Body of pancreas (tissue), 4 donors: ENCODE results near the gene ZCCHC7.

ENCODE experiments used
- CTCF ChIP-seq, 7 experiments: fragments of 450-650 bp in 4 of 7; fragments of 200-600 bp in 3 of 7; sonication (generic) in 3 of 7; IDR thresholded peaks; one replicate each; pipeline ENCODE4 v1.5.1; 2016 to 2019; ENCODE audit warnings: antibody characterized with exemption in 7 of 7
- POLR2A ChIP-seq, 3 donors: fragments of 450-650 bp; IDR thresholded peaks; one replicate each; pipeline ENCODE4 v1.6.1; 2016; ENCODE audit warnings: antibody characterized with exemption in 3 of 3, mild to moderate bottlenecking in 2 of 3

DNA sequence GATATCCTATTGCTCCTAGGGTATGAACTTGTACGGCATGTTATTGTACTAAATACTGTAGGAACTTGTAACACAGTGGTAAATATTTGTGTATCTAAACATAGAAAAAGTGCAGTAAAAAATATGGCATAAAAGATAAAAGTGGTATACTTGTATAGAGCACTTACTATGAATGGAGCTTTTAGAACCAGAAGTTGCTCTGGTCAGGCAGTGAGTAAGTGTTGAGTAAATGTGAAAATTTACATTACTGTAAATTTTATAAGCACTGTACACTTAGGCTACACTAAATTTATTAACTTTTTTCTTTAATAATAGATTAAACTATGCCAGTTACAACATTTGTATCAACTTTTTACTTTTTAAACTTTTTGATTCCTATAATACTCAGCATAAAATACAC is 109.1 kb downstream of the ZCCHC7 start:
- TF ChIP-seq CTCF (IDR thresholded peaks at IDR 0.05) (no peak), POLR2A (IDR thresholded peaks at IDR 0.05) (no peak)
